Keratinocyte (primary cell): ENCODE measurements around the gene LTB4R. TPM values are rescaled to one million over a fixed set of nuclear protein-coding genes. Genes with fewer than 3 reads are reported as not detected.

Experiments used
- DNase-seq: peaks from one replicate; pipeline ENCODE4 v3.0.0-alpha.2; 2011; ENCODE audit warnings: low read depth, missing footprints, low spot score
- FAIRE-seq: peaks from 2 replicates; lab custom pipeline; 2011; peaks lifted over from hg19 to GRCh38; lab: Jason Lieb, UNC
- H2AFZ ChIP-seq: 2 replicates; pipeline ENCODE4 v1.6.0; 2012; ENCODE audit warnings: low read length, control low read depth, inconsistent platforms; ENCODE audit not compliant: control insufficient read depth
- H3K27ac ChIP-seq: 2 replicates; pipeline ENCODE4 v1.5.1; 2011; ENCODE audit warnings: low read length; ENCODE audit not compliant: control insufficient read depth, insufficient read depth
- H3K27me3 ChIP-seq: 3 replicates; pipeline ENCODE4 v1.6.0; 2011; ENCODE audit warnings: low read length; ENCODE audit not compliant: control insufficient read depth, insufficient read depth; ENCODE audit errors: extremely low read depth
- H3K36me3 ChIP-seq, 2 experiments: 2 replicates in 1 of 2; 3 replicates in 1 of 2; pipeline ENCODE4 v1.5.1; 2011; ENCODE audit warnings: low read length in 2 of 2, mild to moderate bottlenecking in 1 of 2; ENCODE audit not compliant: control insufficient read depth in 2 of 2, insufficient read depth in 2 of 2; ENCODE audit errors: extremely low read depth in 1 of 2
- H3K4me1 ChIP-seq: 3 replicates; pipeline ENCODE4 v1.5.1; 2011; ENCODE audit warnings: low read length; ENCODE audit not compliant: control insufficient read depth, insufficient read depth; ENCODE audit errors: extremely low read depth
- H3K4me2 ChIP-seq: 3 replicates; pipeline ENCODE4 v1.6.0; 2011; ENCODE audit warnings: low read depth, low read length; ENCODE audit not compliant: control insufficient read depth, insufficient read depth; ENCODE audit errors: extremely low read depth
- H3K4me3 ChIP-seq, 3 experiments: fragments of 200-600 bp in 1 of 3; sonication (generic) in 1 of 3; 2 replicates in 2 of 3; 3 replicates in 1 of 3; pipeline ENCODE4 v1.5.1; 2011 to 2016; ENCODE audit warnings: low read length in 3 of 3, mild to moderate bottlenecking in 3 of 3, control low read depth in 2 of 3, inconsistent platforms in 1 of 3, low read depth in 1 of 3, mixed read lengths in 1 of 3, mixed run types in 1 of 3, moderate library complexity in 1 of 3; ENCODE audit not compliant: control insufficient read depth in 2 of 3, insufficient read depth in 2 of 3; ENCODE audit errors: extremely low read depth in 1 of 3
- H3K79me2 ChIP-seq: 2 replicates; pipeline ENCODE4 v1.6.0; 2012; ENCODE audit warnings: low read length; ENCODE audit not compliant: control insufficient read depth, insufficient read depth
- H3K9ac ChIP-seq: 3 replicates; pipeline ENCODE4 v1.6.0; 2011; ENCODE audit warnings: low read length; ENCODE audit not compliant: control insufficient read depth, insufficient read depth; ENCODE audit errors: extremely low read depth
- H3K9me1 ChIP-seq: 3 replicates; pipeline ENCODE4 v1.6.0; 2011; ENCODE audit warnings: low read length; ENCODE audit not compliant: control insufficient read depth, insufficient read depth; ENCODE audit errors: extremely low read depth
- H3K9me3 ChIP-seq: 2 replicates; pipeline ENCODE4 v1.5.1; 2012; ENCODE audit warnings: low read depth, low read length; ENCODE audit not compliant: control insufficient read depth
- H4K20me1 ChIP-seq: 3 replicates; pipeline ENCODE4 v1.6.0; 2011; ENCODE audit warnings: low read length; ENCODE audit not compliant: control insufficient read depth, insufficient read depth; ENCODE audit errors: extremely low read depth
- EZH2 ChIP-seq: IDR thresholded peaks from one replicate; pipeline ENCODE4 v1.6.1; 2012; ENCODE audit warnings: inconsistent platforms, mild to moderate bottlenecking, low read length, moderate library complexity
- dilution Hi-C: fragments of 300-500 bp; cut with MboI; formaldehyde crosslinking; loops from one replicate; pipeline ENCODE4 v1.7.0; 2020; ENCODE audit warnings: low sequenced_read_pairs; ENCODE audit not compliant: extremely low pct_ligation_motif_present
- polyA plus RNA-seq, 5 experiments: library from polyadenylated mRNA; depleted of rRNA in 3 of 5; stranded (reverse) in 3 of 5; stranded (forward) in 1 of 5; unstranded in 1 of 5; fragments of >200 nt; gene quantifications; 1 replicate in 1 of 5; 2 replicates in 3 of 5; 3 replicates in 1 of 5; pipeline versions ENCODE4 v1.2.1 to v1.2.3, GENCODE V29; 2011 to 2012; ENCODE audit warnings: missing spikeins in 2 of 5, low read depth in 1 of 5, low replicate concordance in 1 of 5
- TF ChIP-seq, protein P1 (sequence below), 3 experiments: IDR thresholded peaks in 1 of 3; conservative IDR thresholded peaks in 1 of 3; optimal IDR thresholded peaks in 1 of 3; 2 replicates in 2 of 3; 3 replicates in 1 of 3; pipeline versions ENCODE3 to v1.5.1; 2011; ENCODE audit warnings: low read length in 3 of 3, mild to moderate bottlenecking in 3 of 3, moderate library complexity in 2 of 3, control low read depth in 1 of 3, inconsistent platforms in 1 of 3; ENCODE audit not compliant: insufficient read depth in 2 of 3; ENCODE audit errors: extremely low read depth in 1 of 3

The LTB4R gene
- polyA plus RNA-seq, 1 donor (not counting 4 experiments of a cell fraction or from before 2014, with no cell fraction given), result 14.6 TPM

DNA sequence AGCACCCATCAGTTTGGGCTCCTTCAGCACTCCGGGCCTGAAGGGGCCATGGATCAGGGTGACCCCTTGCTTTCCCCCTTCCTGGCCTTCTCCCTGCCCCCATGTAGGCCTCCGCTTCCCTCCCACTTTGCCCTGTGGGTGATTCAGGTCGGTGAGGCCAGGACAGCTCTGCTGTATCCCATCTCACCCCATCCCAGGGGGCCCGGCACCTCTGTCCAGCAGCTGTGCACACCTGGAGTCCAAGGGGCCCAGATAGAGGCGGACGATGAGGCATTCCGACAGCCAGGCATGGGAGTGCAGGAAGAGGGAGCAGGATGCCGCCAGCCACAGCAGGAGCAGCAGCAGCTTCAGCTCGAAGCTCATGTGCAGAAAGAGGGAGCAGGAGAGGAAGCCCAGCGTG is 11.4 kb downstream of the LTB4R start:
- no peaks in the 10 kb centered on the region for H4K20me1 ChIP-seq
- no peak overlapping the region for H3K9ac ChIP-seq
- peaks cover under 1% of the 10 kb centered on the region for H3K4me1 ChIP-seq
- dilution Hi-C loops, result no loop called here
- no peak overlapping the region for H2AFZ ChIP-seq
- peaks cover 3% of the 10 kb centered on the region for H3K27me3 ChIP-seq
- no peaks in the 10 kb centered on the region for H3K36me3 ChIP-seq
- H3K4me3 ChIP-seq, result no peak overlapping the region
- no peaks in the 10 kb centered on the region for H3K9me1 ChIP-seq
- H3K27ac ChIP-seq, result no peak overlapping the region
- FAIRE-seq, result no peak
- no peak for TF ChIP-seq EZH2
- TF ChIP-seq, protein P1, sequence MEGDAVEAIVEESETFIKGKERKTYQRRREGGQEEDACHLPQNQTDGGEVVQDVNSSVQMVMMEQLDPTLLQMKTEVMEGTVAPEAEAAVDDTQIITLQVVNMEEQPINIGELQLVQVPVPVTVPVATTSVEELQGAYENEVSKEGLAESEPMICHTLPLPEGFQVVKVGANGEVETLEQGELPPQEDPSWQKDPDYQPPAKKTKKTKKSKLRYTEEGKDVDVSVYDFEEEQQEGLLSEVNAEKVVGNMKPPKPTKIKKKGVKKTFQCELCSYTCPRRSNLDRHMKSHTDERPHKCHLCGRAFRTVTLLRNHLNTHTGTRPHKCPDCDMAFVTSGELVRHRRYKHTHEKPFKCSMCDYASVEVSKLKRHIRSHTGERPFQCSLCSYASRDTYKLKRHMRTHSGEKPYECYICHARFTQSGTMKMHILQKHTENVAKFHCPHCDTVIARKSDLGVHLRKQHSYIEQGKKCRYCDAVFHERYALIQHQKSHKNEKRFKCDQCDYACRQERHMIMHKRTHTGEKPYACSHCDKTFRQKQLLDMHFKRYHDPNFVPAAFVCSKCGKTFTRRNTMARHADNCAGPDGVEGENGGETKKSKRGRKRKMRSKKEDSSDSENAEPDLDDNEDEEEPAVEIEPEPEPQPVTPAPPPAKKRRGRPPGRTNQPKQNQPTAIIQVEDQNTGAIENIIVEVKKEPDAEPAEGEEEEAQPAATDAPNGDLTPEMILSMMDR (optimal IDR thresholded peaks at IDR 0.05 in 1 of 3, IDR thresholded peaks at IDR 0.05 in 1 of 3, conservative IDR thresholded peaks at IDR 0.05 in 1 of 3; ENCODE audit: extremely low read depth in 1 of 3, insufficient read depth in 2 of 3, low read length in 3 of 3), result no peak
- no peaks in the 10 kb centered on the region for H3K79me2 ChIP-seq
- H3K4me2 ChIP-seq, result no peak overlapping the region
- no peaks in the 10 kb centered on the region for H3K9me3 ChIP-seq
- no peak for DNase-seq

DNA sequence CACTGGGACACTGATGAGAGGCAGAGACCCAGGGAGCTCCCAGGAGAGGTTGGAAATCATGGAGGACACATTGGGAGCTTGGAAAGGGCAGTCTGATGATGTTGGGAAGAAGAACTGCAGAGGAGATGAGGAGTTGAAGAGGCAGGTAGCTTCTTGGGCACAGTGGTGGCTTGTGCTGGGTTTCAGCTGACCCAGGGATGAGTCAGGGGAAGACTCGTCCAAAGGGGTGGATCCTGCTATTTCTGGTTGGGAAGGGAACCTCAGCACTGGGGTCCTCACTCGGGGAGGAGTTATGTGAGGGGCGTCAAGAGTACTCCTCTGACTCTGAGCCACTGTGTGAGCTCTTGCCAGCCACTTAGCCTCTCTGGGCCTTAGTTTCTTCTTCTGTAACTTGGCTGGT is 12.0 kb downstream of the LTB4R start:
- H3K79me2 ChIP-seq, result no peaks in the 10 kb centered on the region
- dilution Hi-C loops, result no loop called here
- H3K9me3 ChIP-seq, result no peaks in the 10 kb centered on the region
- H3K4me3 ChIP-seq, result no peak overlapping the region
- H3K27ac ChIP-seq, result no peak overlapping the region
- H3K27me3 ChIP-seq, result peaks cover 3% of the 10 kb centered on the region
- H3K4me2 ChIP-seq, result no peak overlapping the region
- DNase-seq (no peak), FAIRE-seq (no peak)
- H4K20me1 ChIP-seq, result no peaks in the 10 kb centered on the region
- no peaks in the 10 kb centered on the region for H3K9me1 ChIP-seq
- no peaks in the 10 kb centered on the region for H3K36me3 ChIP-seq
- H3K4me1 ChIP-seq, result no peaks in the 10 kb centered on the region
- TF ChIP-seq, protein P1 (optimal IDR thresholded peaks at IDR 0.05 in 1 of 3, IDR thresholded peaks at IDR 0.05 in 1 of 3, conservative IDR thresholded peaks at IDR 0.05 in 1 of 3; ENCODE audit: extremely low read depth in 1 of 3, insufficient read depth in 2 of 3, low read length in 3 of 3), result no peak
- TF ChIP-seq EZH2, result no peak
- no peak overlapping the region for H2AFZ ChIP-seq
- H3K9ac ChIP-seq, result no peak overlapping the region
